ENCODE measurements around the gene PPP1R13L. TPM values are rescaled to one million over a fixed set of nuclear protein-coding genes. Genes with fewer than 3 reads are reported as not detected.

Gene PPP1R13L, protein sequence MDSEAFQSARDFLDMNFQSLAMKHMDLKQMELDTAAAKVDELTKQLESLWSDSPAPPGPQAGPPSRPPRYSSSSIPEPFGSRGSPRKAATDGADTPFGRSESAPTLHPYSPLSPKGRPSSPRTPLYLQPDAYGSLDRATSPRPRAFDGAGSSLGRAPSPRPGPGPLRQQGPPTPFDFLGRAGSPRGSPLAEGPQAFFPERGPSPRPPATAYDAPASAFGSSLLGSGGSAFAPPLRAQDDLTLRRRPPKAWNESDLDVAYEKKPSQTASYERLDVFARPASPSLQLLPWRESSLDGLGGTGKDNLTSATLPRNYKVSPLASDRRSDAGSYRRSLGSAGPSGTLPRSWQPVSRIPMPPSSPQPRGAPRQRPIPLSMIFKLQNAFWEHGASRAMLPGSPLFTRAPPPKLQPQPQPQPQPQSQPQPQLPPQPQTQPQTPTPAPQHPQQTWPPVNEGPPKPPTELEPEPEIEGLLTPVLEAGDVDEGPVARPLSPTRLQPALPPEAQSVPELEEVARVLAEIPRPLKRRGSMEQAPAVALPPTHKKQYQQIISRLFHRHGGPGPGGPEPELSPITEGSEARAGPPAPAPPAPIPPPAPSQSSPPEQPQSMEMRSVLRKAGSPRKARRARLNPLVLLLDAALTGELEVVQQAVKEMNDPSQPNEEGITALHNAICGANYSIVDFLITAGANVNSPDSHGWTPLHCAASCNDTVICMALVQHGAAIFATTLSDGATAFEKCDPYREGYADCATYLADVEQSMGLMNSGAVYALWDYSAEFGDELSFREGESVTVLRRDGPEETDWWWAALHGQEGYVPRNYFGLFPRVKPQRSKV
- total RNA-seq = 4.0 and 5.1 TPM in 2 replicates

- ChIA-PET POLR2A (interaction anchor here (0.9 to 2.3 kb wide), 3 partner anchors 74 to 482 kb away, joined by 3 to 12 read pairs (median 3); no protein-coding TSS in a partner anchor), CTCF (interaction anchor here (1.0 to 5.8 kb wide), 4 partner anchors 35 to 154 kb away, joined by 3 to 52 read pairs (median 7); no protein-coding TSS in a partner anchor)
- Mint-ChIP-seq H3K9me3 (no peaks in the 10 kb centered on the region), H3K36me3 (ENCODE audit: low read depth) (peaks cover 12% of the 10 kb centered on the region), H3K27me3 (peaks cover 16% of the 10 kb centered on the region), H3K27ac (peak within 1 kb of the TSS; percentile 95), H3K4me1 (peaks cover 42% of the 10 kb centered on the region), H3K4me3 (peak within 1 kb of the TSS; percentile 96)
- intact Hi-C loops (cut with micrococcal nuclease) = loop anchor here (1.0 to 10.0 kb wide), 5 partner anchors 81 to 460 kb away; partner anchors contain the start of genes CLPTM1, FOXA3, MARK4 and SYMPK
- no peak for DNase-seq
- no peak for TF ChIP-seq CTCF (IDR thresholded peaks at IDR 0.05)
- ATAC-seq (ENCODE audit: low read depth) = peak; percentile 2
Measured at GRCh38 chr19:45404557-45405434, at the start of gene PPP1R13L. Gene PPP1R13L, minus strand, starts transcription at chr19:45405069. Its CDS starts 6,751 bp downstream, at chr19:45398318.

GRCh38 chr19:45451850-45452387 is 47.0 kb upstream of the PPP1R13L start:
- DNase-seq (no peak), ATAC-seq (ENCODE audit: low read depth) (no peak)
- H3K4me1 Mint-ChIP-seq = peaks cover 59% of the 10 kb centered on the region
- CTCF ChIA-PET = interaction anchor here (1.0 kb wide), 1 partner anchor 13 kb away, joined by 4 read pairs; no protein-coding TSS in a partner anchor
- H3K27ac Mint-ChIP-seq = peak overlapping the region; percentile 93
- intact Hi-C loops (cut with micrococcal nuclease) = loop anchor here (1.0 to 2.0 kb wide), 2 partner anchors 9 to 241 kb away; partner anchors contain the start of gene QPCTL
- peaks cover 3% of the 10 kb centered on the region for H3K36me3 Mint-ChIP-seq (ENCODE audit: low read depth)
- peak overlapping the region; percentile 83 for H3K4me3 Mint-ChIP-seq
- POLR2A ChIA-PET = interaction anchor here (0.9 to 4.2 kb wide), 2 partner anchors 12 to 16 kb away, joined by 3 to 34 read pairs; partner anchors contain the start of gene FOSB
- TF ChIP-seq CTCF (IDR thresholded peaks at IDR 0.05) = no peak
- no peaks in the 10 kb centered on the region for H3K9me3 Mint-ChIP-seq
- no peaks in the 10 kb centered on the region for H3K27me3 Mint-ChIP-seq

DNA sequence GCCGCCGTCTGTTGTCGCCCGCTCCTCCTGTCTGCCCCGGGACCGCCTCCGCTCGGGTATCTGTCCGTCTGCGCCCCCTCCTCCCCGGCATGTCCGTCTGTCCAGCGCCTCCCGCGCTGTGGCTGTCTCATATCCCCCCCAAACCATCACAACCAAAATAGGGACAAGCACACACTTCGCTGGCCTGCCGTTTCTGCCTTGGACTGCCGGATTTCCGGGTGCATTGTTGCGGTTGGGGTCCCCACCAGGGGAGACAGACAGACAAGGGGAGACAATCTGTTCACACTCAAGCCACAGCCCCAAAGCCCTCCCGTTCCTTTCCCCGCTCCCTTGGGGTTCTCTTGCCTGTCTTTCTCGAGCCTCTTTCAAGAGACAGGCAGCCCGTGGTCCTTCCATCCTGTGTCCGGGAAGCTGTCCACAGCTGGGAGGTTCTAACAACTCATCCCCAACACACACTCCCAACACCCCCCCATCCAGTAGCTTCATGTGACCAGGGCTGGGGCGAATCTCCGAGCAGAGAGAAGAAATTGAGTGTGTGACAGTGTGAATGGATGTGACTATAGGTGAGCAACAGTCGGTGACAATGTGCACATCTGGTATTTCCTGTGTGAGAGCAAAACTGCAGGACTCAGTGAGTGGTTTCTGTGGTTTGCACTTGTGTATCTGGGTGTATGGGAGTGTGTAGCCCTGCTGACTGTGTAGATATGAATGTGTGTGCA is 46.4 kb upstream of the PPP1R13L start:
- intact Hi-C loops (cut with micrococcal nuclease) = loop anchor here (1.0 to 2.0 kb wide), 2 partner anchors 8 to 242 kb away; partner anchors contain the start of gene QPCTL
- peak; percentile 50 for DNase-seq
- H3K4me3 Mint-ChIP-seq = peak overlapping the region; percentile 83
- no peaks in the 10 kb centered on the region for H3K27me3 Mint-ChIP-seq
- H3K9me3 Mint-ChIP-seq = no peaks in the 10 kb centered on the region
- ATAC-seq (ENCODE audit: low read depth) = peak; percentile 41
- peaks cover 3% of the 10 kb centered on the region for H3K36me3 Mint-ChIP-seq (ENCODE audit: low read depth)
- peaks cover 56% of the 10 kb centered on the region for H3K4me1 Mint-ChIP-seq
- ChIA-PET POLR2A (interaction anchor here (0.9 to 4.2 kb wide), 2 partner anchors 11 to 17 kb away, joined by 3 to 34 read pairs; partner anchors contain the start of gene FOSB), CTCF (interaction anchor here (1.0 kb wide), 1 partner anchor 12 kb away, joined by 4 read pairs; no protein-coding TSS in a partner anchor)
- TF ChIP-seq CTCF (IDR thresholded peaks at IDR 0.05) = no peak
- peak overlapping the region; percentile 93 for H3K27ac Mint-ChIP-seq

DNA sequence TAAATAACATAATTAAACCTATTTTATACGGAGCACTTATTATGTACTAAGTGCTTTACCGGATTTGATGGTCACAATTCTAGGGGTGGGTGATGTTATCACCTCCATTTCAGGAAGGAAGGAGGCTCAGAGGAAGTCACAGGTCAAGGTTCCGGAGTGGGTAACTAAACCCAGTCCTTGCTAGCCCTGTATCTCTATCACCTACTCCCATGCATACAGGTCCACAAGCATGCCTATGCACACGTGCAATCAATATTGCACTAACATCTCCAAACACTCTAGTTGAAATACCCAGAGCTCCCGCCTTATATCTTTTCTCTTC is 45.1 kb upstream of the PPP1R13L start:
- H3K27me3 Mint-ChIP-seq = no peaks in the 10 kb centered on the region
- peak overlapping the region; percentile 92 for H3K4me3 Mint-ChIP-seq
- no peak for TF ChIP-seq CTCF (IDR thresholded peaks at IDR 0.05)
- H3K4me1 Mint-ChIP-seq = peaks cover 52% of the 10 kb centered on the region
- ATAC-seq (ENCODE audit: low read depth) (peak; percentile 11), DNase-seq (no peak)
- ChIA-PET POLR2A (interaction anchor here (0.6 to 2.1 kb wide), 5 partner anchors 10 to 55 kb away, joined by 3 to 8 read pairs (median 4); partner anchors contain the start of gene FOSB), CTCF (interaction anchor here (1.8 to 2.6 kb wide), 2 partner anchors 10 to 29 kb away, joined by 9 to 15 read pairs; no protein-coding TSS in a partner anchor)
- H3K9me3 Mint-ChIP-seq = no peaks in the 10 kb centered on the region
- peak overlapping the region; percentile 97 for H3K27ac Mint-ChIP-seq
- H3K36me3 Mint-ChIP-seq (ENCODE audit: low read depth) = peaks cover 3% of the 10 kb centered on the region
- intact Hi-C loops (cut with micrococcal nuclease) = loop anchor here (1.0 to 2.0 kb wide), 4 partner anchors 11 to 243 kb away; partner anchors contain the start of genes POLR1G and QPCTL

All from activated B cell treated with CpG ODN at 0.5 μM for 24 hours (primary cell).